ENCODE data around the gene SPOCK1.

The SPOCK1 gene

GRCh38 chr5:137147346-137147745 is 351.8 kb downstream of the SPOCK1 start:
- DNase-seq (ENCODE audit: low read depth): no peak

- DNase-seq (ENCODE audit: low read depth): no peak
Observed at GRCh38 chr5:137146402-137146890, 352.7 kb downstream of the SPOCK1 start.

- DNase-seq (ENCODE audit: low read depth): no peak
Observed at GRCh38 chr5:137145721-137146120, 353.4 kb downstream of the SPOCK1 start.

- no peak for DNase-seq (ENCODE audit: low read depth)
Observed at GRCh38 chr5:137144656-137145055, 354.5 kb downstream of the SPOCK1 start.

- no peak for DNase-seq (ENCODE audit: low read depth)
Observed at GRCh38 chr5:137142764-137143605, 356.1 kb downstream of the SPOCK1 start.

GRCh38 chr5:137142346-137142745 is 356.8 kb downstream of the SPOCK1 start:
- DNase-seq (ENCODE audit: low read depth): no peak

- DNase-seq (ENCODE audit: low read depth): no peak
Observed at GRCh38 chr5:137141779-137142178, 357.3 kb downstream of the SPOCK1 start.

GRCh38 chr5:137136991-137137632 is 362.0 kb downstream of the SPOCK1 start:
- no peak for DNase-seq (ENCODE audit: low read depth)

- DNase-seq (ENCODE audit: low read depth): no peak
Observed at GRCh38 chr5:137134920-137135532, 364.1 kb downstream of the SPOCK1 start.

GRCh38 chr5:137129886-137130680 is 369.0 kb downstream of the SPOCK1 start:
- no peak for DNase-seq (ENCODE audit: low read depth)

GRCh38 chr5:137128012-137128411 is 371.1 kb downstream of the SPOCK1 start:
- no peak for DNase-seq (ENCODE audit: low read depth)

- DNase-seq (ENCODE audit: low read depth): no peak
Observed at GRCh38 chr5:137126829-137127228, 372.3 kb downstream of the SPOCK1 start.

GRCh38 chr5:137122558-137122957 is 376.6 kb downstream of the SPOCK1 start:
- DNase-seq (ENCODE audit: low read depth): no peak

GRCh38 chr5:137122075-137122474 is 377.1 kb downstream of the SPOCK1 start:
- DNase-seq (ENCODE audit: low read depth): no peak

GRCh38 chr5:137119321-137119720 is 379.8 kb downstream of the SPOCK1 start:
- no peak for DNase-seq (ENCODE audit: low read depth)

GRCh38 chr5:137118629-137119028 is 380.5 kb downstream of the SPOCK1 start:
- DNase-seq (ENCODE audit: low read depth): no peak

- DNase-seq (ENCODE audit: low read depth): no peak
Observed at GRCh38 chr5:137115152-137115551, 384.0 kb downstream of the SPOCK1 start.

- DNase-seq (ENCODE audit: low read depth): no peak
Observed at GRCh38 chr5:137114529-137114928, 384.6 kb downstream of the SPOCK1 start.

- no peak for DNase-seq (ENCODE audit: low read depth)
Observed at GRCh38 chr5:137113939-137114338, 385.2 kb downstream of the SPOCK1 start.

GRCh38 chr5:137113161-137113560 is 386.0 kb downstream of the SPOCK1 start:
- no peak for DNase-seq (ENCODE audit: low read depth)

- DNase-seq (ENCODE audit: low read depth): no peak
Observed at GRCh38 chr5:137105351-137106035, 393.6 kb downstream of the SPOCK1 start.

All from stimulated activated CD8-positive, alpha-beta memory T cell treated with anti-CD3 and anti-CD28 coated beads, Interleukin-7, amount 100 ng/mL, for 24 hours (primary cell).